Stimulated activated CD8-positive, alpha-beta memory T cell treated with anti-CD3 and anti-CD28 coated beads, Interleukin-12 subunit alpha, Interleukin-12 subunit beta, amount 100 ng/mL, for 1 hour (primary cell): ENCODE measurements around the gene IGFBP7.

ENCODE experiments used
- DNase-seq: peaks from one replicate; pipeline ENCODE4 v3.0.0-alpha.2; 2020; ENCODE audit warnings: low read depth

IGFBP7 gene

DNA sequence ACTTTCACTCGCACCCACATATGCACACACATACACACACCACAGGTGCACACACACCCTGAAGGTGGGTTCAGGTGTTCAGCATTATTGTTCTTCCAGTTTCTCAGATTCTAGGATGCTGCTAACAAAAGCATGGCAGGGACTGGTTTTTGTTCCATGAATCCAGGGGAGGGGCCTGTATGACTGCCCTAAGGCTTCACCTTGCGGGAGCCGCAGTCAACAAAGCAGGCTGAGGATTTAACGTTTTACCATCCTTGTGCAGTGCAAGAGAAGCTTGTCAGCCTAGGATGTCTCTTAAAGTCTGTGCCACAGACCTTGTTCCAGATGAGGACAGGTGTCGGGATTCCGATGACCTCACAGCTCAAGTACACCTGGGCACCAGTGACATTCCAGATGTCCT lies 69.7 kb downstream of the IGFBP7 start:
- DNase-seq: no peak

DNA sequence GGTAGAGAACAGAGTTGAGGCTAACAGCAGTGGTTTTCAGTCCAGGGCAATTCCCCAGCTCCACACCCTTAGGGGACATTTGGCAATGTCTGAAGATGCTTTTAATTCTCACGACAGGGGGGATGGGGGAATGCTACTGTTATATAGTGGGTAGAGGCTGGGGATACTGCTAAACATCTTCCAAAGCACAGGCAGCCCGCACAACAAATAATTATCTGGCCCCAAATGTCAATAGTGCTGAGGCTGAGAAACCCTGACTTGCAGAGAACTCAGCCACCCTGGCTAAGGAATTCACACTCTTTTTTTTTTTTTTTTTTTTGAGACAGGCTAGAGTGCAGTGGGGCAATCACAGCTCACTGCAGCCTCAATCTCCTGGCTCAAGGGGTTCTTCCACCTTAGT lies 70.8 kb downstream of the IGFBP7 start:
- DNase-seq: no peak

DNA sequence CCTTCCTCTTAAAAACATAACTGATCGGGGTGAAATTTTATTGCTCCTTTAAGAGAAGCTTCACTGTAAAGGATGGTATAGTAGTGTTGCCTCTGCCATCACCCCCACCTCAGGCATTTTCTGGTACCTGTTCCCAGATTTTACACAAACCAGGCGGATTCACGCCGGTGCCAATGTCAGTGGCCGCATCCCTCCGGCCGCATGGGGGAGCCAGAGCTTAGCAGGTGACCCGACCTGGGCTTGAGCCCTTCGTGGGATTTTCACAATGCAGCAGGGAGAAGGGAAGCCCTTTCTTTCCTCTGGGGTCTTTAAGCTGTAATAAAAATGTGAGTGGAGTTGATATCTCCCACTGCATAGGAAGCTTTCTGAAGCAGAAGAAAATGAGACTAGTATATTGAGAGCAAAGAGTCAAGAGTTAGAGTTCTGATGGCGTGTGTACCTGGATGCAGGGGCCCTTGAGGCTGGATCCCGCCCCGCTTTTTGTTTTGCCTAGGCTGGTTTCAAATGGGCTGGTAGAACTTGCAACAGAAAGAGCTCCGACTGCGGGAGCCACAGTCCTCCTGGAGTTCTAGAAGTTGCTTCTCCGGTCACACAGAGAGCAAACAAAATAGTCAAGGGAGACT lies 72.1 kb downstream of the IGFBP7 start:
- DNase-seq: no peak

DNA sequence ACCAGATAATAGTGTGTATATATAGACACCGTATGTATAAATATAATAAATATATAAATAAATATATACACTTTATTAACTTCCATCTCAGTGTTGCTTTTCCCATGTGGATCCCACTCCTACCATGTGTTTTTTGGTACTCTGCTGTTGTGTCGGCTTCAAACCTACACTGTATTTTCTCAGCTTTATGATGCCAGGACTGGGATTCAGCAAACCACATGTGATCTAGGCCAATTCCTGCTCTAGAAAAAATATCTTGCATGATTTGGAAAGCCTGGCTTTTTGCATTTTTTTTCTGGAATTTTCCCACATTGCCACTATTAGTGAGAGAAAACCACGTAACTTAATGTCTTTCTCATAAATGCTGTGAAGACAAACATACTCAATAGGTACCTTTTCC lies 75.7 kb downstream of the IGFBP7 start:
- no peak for DNase-seq

DNA sequence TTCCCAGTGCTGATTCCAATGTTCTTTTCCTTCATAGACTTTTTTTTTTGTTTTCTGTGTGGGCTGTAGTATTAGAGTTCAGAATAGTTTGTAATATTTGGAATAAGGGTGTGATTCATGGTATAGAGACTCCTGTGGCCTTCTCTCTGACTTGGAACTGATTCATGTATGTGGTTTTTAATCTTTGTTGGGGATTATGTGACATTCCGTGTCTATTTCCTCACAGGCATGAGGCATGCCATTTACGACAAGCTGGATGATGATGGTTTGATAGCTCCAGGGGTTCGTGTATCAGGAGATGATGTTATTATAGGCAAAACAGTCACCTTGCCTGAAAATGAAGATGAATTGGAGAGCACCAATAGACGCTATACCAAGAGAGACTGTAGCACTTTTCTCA lies 87.1 kb downstream of the IGFBP7 start:
- DNase-seq: no peak

DNA sequence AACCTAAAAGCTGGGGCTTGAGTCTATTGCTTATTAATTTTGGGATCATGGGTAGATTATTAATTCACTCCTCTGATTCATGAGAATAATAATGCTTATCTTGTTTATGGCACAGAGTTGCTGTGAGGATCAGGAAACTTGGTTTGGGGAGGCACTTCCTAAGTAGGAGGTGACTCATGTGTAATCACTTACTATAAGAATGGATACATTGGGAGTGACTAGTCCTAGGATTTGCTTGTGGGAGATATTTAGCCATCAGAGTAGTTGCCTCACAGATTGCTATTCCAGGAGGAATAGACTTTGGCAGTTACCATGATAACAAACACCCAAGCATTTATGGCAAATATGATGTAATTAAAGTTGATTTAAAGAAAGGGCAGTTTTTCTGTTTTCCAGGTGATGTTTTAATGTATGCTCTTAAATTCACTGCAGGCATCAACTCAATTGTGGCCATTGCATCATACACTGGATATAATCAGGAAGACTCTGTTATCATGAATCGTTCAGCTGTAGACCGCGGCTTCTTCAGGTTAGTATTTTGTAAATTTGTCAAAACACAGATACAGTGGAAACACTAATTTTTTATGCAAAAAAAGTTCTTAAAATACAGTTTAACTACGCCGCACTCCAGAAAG lies 89.6 kb downstream of the IGFBP7 start:
- DNase-seq: no peak

DNA sequence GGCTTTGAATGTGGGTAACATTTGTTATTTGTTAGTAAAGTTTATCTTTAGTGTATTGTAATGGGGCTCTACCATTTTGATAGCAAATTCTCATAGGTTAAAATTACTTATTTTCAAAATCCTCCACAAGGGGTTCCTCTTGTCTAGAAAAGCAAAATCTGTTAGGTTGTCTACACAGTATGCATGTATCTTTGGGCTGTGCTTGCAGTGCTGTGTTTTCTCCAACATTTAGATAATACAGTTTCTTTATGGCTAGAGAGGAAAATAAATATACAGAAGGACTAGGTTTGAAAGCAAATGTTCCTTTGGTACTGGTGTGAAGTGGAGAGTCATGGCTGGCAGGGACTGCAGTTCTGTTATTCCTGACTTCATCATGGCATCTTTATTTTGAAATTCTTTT lies 91.2 kb downstream of the IGFBP7 start:
- DNase-seq: no peak

DNA sequence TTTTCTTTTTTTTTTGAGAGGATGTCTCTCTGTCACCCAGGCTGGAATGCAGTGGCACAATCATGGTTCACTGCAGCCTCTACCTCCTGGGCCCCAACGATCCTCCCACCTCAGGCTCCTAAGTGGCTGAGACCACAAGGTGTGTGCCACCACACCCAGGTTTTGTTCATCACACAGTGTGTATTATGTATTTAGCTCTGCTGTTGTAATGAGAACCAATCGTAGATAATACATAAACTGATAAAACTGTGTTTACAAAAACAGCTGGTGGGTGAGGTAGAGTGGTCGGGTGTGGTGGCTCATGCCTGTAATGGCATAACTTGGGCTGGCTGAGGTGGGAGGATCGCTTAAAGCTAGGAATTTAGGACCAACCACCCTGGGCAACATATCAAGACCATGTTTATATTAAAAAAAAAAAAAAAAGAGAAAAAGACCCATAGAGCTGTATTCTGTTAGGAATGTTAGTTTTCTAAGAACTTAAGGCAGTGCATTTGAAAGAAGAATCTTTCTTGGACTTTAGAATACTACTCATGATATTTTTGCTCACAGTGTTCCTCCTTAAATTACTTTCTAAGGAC lies 96.6 kb downstream of the IGFBP7 start:
- DNase-seq: no peak

DNA sequence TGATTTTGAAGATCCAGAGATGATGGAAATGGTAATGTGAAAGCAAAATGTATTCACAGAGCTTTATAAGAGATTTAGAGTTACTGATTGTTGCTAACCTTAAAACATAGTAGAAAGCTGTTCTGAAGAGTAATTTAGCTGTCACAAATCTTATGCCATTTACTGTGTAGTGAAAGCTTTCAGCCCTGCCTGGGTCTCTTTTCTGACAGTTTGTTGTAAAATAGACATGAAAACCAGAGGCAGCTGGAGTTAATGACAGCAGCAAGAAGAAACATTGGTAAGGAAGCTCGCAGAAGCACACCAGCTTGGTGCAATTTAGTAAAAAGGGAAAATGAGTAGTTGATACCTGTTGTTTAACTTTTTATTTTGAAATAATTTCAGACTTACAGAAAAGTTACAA lies 110.4 kb downstream of the IGFBP7 start:
- DNase-seq: no peak

DNA sequence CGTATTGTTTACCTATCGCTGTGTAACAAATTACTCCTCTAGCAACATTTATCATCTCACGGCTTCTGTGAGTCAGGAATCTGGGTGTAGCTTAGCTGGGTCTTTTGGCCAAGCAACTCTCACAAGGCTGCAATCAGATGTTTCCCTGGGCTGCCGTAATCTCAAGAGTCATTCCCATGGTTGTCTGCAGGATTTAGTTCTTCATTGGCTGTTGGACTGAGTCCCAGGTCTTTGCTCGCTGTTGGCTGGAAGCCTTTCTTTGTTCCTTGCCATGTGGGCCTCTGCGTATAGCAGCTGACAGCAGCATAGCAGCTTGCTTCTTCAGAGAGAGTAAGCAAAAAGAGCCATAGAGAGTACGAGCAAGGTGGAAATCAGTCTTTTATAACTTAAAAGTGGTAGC lies 114.7 kb downstream of the IGFBP7 start:
- no peak for DNase-seq

DNA sequence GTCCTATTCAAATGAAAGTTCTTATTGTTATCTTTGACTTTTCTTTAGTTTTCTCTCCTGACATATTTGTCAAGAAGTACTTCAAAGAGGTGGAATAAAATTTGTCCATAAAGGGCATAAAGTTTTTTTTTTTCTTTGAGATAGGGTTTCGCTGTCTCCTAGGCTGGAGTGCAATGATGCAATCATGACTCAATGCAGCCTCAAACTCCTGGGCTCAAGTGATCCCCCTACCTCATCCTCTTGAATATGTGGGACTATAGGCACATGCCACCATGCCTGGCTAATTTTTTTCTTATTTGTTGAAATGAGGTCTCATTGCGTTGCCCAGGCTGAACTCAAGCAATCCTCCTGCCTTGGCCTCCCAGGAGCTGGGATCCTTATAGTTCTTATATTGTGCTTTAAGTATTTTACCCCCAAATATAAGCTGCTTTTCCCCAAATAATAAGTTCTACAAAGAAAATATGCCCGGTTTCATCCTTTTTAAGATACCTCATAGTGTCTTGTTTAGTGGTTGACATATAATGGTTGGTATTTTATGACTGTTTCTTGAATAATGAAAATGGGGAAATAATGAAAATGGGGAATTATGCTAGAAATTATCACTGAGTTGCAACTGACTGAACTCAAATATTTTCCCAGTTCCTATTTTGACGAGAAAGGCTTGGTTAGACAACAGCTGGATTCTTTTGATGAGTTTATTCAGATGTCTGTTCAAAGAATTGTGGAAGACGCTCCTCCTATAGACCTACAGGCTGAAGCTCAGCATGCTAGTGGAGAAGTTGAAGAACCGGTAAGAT lies 119.9 kb downstream of the IGFBP7 start:
- no peak for DNase-seq

DNA sequence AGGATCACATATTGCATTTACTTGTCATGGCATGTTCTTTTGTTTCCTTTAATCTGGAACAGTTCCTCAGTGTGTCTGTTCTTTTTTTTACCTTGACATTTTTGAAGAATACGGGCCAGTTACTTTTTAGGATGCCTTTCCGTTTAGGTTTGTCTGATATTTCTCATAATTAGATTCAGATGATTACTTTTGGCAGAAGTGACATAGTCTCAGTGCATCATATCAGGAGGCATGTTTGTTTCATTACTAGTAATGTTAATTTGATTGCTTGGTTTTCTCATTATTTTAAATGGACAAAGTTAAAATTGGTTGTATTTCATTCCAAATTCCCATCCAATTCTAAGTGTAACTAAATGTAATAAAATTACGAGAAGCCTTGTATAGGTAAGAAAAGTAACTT lies 123.2 kb downstream of the IGFBP7 start:
- no peak for DNase-seq

DNA sequence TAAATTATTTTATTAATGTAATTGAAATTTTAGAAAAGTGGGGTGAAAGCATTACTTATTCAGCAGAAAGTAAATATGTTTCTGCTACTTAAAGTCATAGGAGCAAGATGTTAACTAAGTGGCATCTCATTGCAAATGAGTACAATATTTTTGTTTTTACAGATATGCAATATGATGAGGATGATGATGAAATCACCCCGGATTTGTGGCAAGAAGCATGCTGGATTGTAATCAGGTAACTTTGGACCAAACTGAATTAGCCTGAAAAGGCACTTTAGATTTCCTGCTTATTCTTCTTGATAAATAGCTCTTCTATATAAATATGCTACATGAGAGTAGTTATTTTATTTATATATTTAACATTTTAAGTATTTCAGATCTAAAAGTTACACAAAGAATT lies 124.0 kb downstream of the IGFBP7 start:
- no peak for DNase-seq

DNA sequence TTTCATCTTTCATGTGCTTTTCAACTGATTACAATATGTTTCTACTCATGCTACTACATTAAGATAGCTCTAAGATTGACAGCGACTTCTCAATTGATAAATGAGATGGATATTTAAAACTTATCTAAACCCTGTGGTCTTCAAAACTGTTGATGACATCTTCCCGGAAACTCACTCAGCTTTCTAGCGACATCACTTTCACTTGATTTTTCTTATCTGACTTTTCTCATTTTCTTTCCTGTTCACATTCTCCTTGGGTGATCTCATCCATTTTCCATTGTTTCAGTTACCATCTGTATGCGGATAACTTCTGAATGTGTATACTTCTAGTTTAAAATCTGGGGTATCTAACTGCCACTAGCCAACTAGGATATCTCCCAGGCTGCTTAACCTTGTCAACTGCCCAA lies 128.4 kb downstream of the IGFBP7 start:
- DNase-seq: no peak
